Mucosa of stomach (tissue), 1 donor: ENCODE data around the gene TALDO1.

Experiments used
- H3K27me3 ChIP-seq: one replicate; pipeline ENCODE4 v1.7.0; 2013; ENCODE audit warnings: mild to moderate bottlenecking, low read length; ENCODE audit not compliant: control insufficient read depth, insufficient read depth
- H3K36me3 ChIP-seq: one replicate; pipeline ENCODE4 v1.7.0; 2013; ENCODE audit warnings: low read length; ENCODE audit not compliant: control insufficient read depth, insufficient read depth
- H3K4me1 ChIP-seq: one replicate; pipeline ENCODE4 v1.7.0; 2013; ENCODE audit warnings: mild to moderate bottlenecking, low read length; ENCODE audit not compliant: control insufficient read depth, insufficient read depth
- H3K4me3 ChIP-seq: one replicate; pipeline ENCODE4 v1.7.0; 2013; ENCODE audit warnings: low read length
- H3K9ac ChIP-seq: one replicate; pipeline ENCODE4 v1.7.0; 2013; ENCODE audit warnings: mild to moderate bottlenecking, low read length, moderate library complexity
- H3K9me3 ChIP-seq: one replicate; pipeline ENCODE4 v1.7.0; 2013; ENCODE audit warnings: mild to moderate bottlenecking, low read length, moderate library complexity; ENCODE audit not compliant: control insufficient read depth
- donor health status: Pancreatic carcinoma.

Gene TALDO1

DNA sequence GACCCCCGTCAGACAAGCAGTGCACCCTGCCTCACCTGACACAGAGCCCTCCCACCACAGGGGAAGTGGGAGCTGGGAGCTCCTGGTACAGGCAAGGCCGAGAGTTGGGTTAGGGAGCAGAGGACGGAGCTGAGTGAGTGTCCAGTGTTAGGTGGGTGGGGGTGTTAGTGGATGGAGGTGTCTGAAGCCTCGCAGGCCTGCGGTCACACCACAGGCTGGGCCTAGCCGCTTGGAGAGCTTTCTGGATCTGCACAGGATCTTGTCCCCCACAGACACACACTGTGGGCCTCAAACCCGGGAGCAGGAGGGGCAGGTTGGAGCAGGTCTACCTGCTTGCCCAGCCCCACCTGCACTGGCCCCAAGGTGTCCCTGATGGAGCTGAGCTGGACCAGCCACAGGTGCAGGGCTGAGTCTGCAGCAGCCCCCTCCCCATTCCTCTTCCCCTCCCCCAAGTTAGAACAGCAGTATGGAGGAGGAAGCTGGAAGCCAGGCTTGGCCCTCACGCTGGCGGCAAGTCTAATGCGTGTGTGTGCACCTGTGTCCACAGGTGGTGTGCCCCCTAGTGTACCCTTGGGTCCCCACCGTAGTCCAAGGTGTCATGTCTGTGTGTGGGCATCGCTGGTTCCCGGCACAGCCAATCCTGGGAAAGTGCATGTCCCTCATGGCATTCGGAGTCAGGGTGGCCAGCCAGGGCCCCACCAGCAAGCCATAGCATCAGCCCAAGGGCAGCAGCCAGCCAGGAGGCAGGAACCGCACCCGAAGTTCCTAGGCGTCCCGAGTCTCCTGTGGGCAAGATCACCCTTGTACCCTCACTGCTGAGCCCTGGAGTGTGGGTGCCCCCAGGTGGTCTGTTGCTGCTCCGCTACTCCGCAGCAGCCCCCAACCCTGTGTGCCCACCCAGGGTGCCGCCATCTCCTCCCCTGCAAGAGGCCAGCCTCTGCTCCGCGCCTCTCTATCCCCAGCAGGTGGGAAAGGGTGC, 32.0 kb downstream of the TALDO1 start:
- no peaks in the 10 kb centered on the region for H3K27me3 ChIP-seq
- no peaks in the 10 kb centered on the region for H3K9me3 ChIP-seq
- peaks cover 32% of the 10 kb centered on the region for H3K4me1 ChIP-seq
- no peaks in the 10 kb centered on the region for H3K36me3 ChIP-seq
- H3K4me3 ChIP-seq, result no peak overlapping the region
- no peak overlapping the region for H3K9ac ChIP-seq

GRCh38 chr11:779955-780532, 32.8 kb downstream of the TALDO1 start:
- Histone ChIP-seq H3K36me3 (no peaks in the 10 kb centered on the region), H3K9me3 (no peaks in the 10 kb centered on the region), H3K9ac (no peak overlapping the region), H3K4me3 (no peak overlapping the region), H3K4me1 (peaks cover 31% of the 10 kb centered on the region), H3K27me3 (no peaks in the 10 kb centered on the region)

DNA sequence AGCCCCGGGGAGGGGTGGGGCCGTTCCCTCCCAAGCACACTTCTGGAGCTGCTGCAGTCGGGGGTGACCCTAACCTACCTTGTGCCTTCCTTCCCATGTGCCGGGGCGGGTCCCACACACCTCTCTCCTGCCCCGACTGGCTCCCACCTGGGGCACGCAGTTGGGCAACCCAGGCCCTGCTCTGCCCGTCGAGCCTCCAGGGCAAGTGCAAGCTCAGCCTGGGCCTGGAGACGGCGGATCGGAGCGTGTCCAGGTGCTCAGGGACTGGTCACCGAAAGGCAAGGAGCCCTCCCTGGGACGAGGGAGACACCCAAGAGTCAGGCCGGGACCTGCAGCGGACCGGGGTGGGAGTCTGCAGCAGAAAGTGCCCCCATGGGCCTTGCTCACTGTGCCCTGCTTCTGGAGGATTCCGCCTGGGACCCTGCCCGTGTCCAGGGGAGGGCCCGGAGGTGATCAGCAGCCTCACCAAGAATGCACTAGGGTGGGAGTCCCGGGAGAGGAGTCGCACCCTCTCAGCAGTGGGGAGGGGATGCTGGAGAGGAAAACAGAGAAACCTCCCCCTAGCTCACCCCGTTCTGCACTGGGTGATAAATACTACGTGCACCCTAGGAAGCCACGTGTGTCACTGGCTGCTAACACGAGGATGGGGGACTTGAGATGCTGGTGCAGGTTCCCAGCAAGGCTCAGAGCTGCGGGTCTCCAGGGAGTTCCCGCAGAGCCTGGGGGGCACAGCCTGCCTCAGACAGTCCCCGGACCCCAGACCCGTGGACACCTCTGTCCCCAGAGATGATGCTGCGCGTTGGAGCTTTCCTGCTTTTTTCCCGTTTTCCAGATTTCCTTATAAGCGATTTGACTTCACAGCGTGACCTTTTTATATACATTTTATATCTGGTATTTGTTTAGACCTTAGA, 35.3 kb downstream of the TALDO1 start:
- Histone ChIP-seq H3K36me3 (no peaks in the 10 kb centered on the region), H3K4me3 (no peak overlapping the region), H3K9ac (no peak overlapping the region), H3K9me3 (no peaks in the 10 kb centered on the region), H3K4me1 (peaks cover 18% of the 10 kb centered on the region), H3K27me3 (no peaks in the 10 kb centered on the region)

GRCh38 chr11:783581-784015, 36.3 kb downstream of the TALDO1 start:
- Histone ChIP-seq H3K9ac (no peak overlapping the region), H3K27me3 (no peaks in the 10 kb centered on the region), H3K4me3 (no peak overlapping the region), H3K4me1 (peaks cover 12% of the 10 kb centered on the region), H3K36me3 (no peaks in the 10 kb centered on the region), H3K9me3 (no peaks in the 10 kb centered on the region)

DNA sequence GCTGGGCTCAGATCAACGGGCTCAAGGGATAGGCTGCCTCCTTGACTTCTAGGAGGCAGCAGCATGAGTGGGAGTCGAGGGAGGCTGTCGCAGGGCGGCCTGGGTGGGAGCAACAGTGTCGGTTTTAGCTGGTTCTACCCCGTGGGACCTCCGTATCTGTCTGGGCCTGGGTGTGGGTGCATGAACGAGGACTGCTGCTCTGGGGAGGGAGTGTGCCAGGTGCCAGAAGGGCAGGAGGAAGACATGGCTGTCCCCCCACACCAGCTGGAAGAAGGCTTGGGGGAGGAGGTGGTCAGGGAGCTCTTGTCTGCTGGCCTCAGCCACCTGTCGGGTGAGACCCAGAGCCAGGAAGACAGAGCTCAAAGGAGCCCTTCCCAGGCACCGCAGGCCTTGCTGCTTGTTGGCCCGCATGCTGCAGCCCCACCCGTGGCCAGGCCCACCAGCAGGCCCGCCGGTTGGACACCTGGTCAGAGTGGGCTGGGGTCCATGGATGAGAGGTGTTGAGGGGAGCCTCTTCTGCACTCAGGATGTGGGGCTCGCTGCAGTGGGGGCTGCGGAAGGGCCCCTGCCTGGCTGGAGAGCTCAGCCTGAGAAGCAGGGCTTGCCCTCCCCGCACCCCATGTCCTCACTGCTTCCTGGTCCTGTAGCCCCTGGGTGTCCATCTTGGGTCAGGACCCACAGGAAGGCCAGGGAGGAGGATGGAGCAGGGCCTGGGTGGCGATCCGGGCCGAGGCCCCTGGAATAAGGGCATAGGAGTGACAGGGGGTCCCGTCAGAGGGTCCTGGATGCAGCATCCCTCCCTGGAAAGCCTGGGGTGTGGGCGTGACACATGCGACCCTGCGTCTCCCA, 39.2 kb downstream of the TALDO1 start:
- H3K9ac ChIP-seq, result no peak overlapping the region

GRCh38 chr11:787084-787675, 39.9 kb downstream of the TALDO1 start:
- no peaks in the 10 kb centered on the region for H3K9me3 ChIP-seq
- no peaks in the 10 kb centered on the region for H3K36me3 ChIP-seq
- no peak overlapping the region for H3K4me3 ChIP-seq
- H3K4me1 ChIP-seq, result peaks cover 12% of the 10 kb centered on the region
- peaks cover 11% of the 10 kb centered on the region for H3K27me3 ChIP-seq
- H3K9ac ChIP-seq, result no peak overlapping the region

More for the DNA sequence above, 39.2 kb downstream of the TALDO1 start:
- Histone ChIP-seq H3K9me3 (no peaks in the 10 kb centered on the region), H3K4me3 (no peak overlapping the region), H3K36me3 (no peaks in the 10 kb centered on the region), H3K4me1 (peaks cover 12% of the 10 kb centered on the region), H3K27me3 (peaks cover 11% of the 10 kb centered on the region)

DNA sequence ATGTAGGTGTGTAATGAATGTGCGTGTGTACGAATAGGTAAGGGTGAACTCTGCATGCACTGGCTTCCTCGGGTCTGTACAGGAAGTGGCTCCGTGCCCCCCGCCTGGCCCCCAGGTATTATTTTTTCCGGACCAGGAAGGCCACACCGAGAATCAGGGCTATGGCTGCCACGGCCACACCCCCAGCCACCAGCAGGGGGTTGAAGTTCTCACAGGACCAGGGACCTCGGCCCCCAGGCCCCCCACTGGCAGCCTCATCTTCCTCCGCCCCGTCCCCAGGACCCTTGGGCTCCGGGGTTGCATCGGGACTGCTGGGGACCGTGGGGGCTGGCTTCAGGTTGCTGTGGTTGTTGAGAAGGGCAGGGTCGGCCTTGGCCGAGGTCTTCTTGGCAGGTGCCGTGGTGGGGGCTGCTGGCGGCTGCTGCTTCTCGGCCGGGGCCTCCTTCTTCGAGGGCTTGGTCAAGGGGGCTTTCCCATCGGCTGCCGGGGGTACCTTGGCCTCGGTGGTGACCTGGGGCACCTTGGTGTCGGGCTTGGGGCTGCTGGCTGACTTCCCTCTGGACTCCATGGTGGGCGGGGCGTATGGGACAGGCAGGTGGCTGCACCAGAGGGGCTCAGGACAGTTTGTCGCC, 40.9 kb downstream of the TALDO1 start:
- Histone ChIP-seq H3K36me3 (no peaks in the 10 kb centered on the region), H3K4me3 (no peak overlapping the region), H3K9ac (no peak overlapping the region), H3K4me1 (peaks cover 8% of the 10 kb centered on the region), H3K27me3 (peaks cover 11% of the 10 kb centered on the region), H3K9me3 (no peaks in the 10 kb centered on the region)

- no peaks in the 10 kb centered on the region for H3K4me1 ChIP-seq
- no peak overlapping the region for H3K9ac ChIP-seq
These were observed 42.0 kb downstream of the TALDO1 start for GRCh38 chr11:788953-789940.

DNA sequence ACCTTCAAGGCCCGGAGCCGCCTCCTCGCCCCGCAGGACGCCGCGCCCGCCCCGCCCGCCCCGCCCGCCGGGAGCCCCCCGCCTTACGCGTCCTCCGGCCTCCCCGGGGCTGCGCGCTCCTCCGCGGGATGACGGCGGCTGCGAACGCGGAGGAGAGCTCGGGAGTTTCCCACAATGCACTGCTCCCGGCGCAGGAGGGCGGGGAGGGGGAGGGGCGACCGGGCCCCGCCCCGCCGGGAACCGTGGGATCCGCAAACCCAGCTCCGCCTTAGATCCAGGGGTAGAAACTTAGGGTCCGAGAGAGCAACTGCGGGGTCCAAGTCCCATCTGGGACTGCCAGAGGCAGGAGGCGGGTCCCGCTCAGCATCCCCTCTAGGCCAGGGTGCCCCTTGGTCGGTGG, 42.7 kb downstream of the TALDO1 start, which contains the start of gene CEND1:
Gene CEND1 (minus strand): TSS at position 148 of the 400 bp plus-strand sequence. CDS start 1,514 bp downstream, outside the sequence.
- Histone ChIP-seq H3K27me3 (peaks cover 11% of the 10 kb centered on the region), H3K36me3 (no peaks in the 10 kb centered on the region), H3K4me1 (peaks cover 4% of the 10 kb centered on the region), H3K9me3 (no peaks in the 10 kb centered on the region), H3K9ac (no peak within 1 kb of the TSS), H3K4me3 (no peak within 1 kb of the TSS)

More at GRCh38 chr11:788953-789940, 42.0 kb downstream of the TALDO1 start:
- Histone ChIP-seq H3K27me3 (peaks cover 11% of the 10 kb centered on the region), H3K9me3 (no peaks in the 10 kb centered on the region), H3K36me3 (no peaks in the 10 kb centered on the region), H3K4me3 (no peak overlapping the region)
